Calu3 (cell line): Measurements from ENCODE around the gene SWSAP1. TPM values are rescaled to one million over a fixed set of nuclear protein-coding genes. Genes with fewer than 3 reads are reported as not detected.

Source experiments
- BruUV-seq: library from RNA; stranded (reverse); fragments of 400-500 nt; replicated peaks from 2 replicates; lab custom pipeline; 2021; lab: Mats Ljungman, UMichigan
- CTCF ChIA-PET: fragments of 300-600 bp; sonication (Branson Sonifier 250); formaldehyde crosslinking; loops from one replicate; lab custom pipeline; 2022; ENCODE audit warnings: antibody characterized with exemption; lab: Charles Lee
- DNase-seq: peaks from one replicate; pipeline ENCODE4 v3.0.0; 2022
- H3K27ac Mint-ChIP-seq: one replicate; pipeline ENCODE4 v1.8.0; 2022; ENCODE audit warnings: mixed read lengths; ENCODE audit not compliant: unreplicated experiment
- H3K27me3 Mint-ChIP-seq: one replicate; pipeline ENCODE4 v1.8.0; 2022; ENCODE audit warnings: mixed read lengths; ENCODE audit not compliant: unreplicated experiment
- H3K36me3 Mint-ChIP-seq: one replicate; pipeline ENCODE4 v1.8.0; 2022; ENCODE audit warnings: mild to moderate bottlenecking, moderate library complexity, mixed read lengths; ENCODE audit not compliant: insufficient read depth, unreplicated experiment
- H3K4me1 Mint-ChIP-seq: one replicate; pipeline ENCODE4 v1.8.0; 2022; ENCODE audit warnings: mild to moderate bottlenecking, low read depth, mixed read lengths; ENCODE audit not compliant: unreplicated experiment
- H3K4me3 Mint-ChIP-seq: one replicate; pipeline ENCODE4 v1.8.0; 2022; ENCODE audit warnings: mild to moderate bottlenecking, low read depth, moderate library complexity, mixed read lengths; ENCODE audit not compliant: unreplicated experiment
- H3K9me3 Mint-ChIP-seq: one replicate; pipeline ENCODE4 v1.8.0; 2022; ENCODE audit warnings: low read depth, mixed read lengths; ENCODE audit not compliant: unreplicated experiment
- CTCF ChIP-seq: fragments of 200-600 bp; IDR thresholded peaks from one replicate; pipeline ENCODE4 v1.8.0; 2022; ENCODE audit warnings: antibody characterized with exemption; ENCODE audit not compliant: unreplicated experiment
- intact Hi-C: fragments of 100-400 bp; cut with micrococcal nuclease; formaldehyde crosslinking; loops from one replicate; pipeline ENCODE4 v1.10.0; 2022; ENCODE audit not compliant: unreplicated experiment
- total RNA-seq: library from RNA; stranded (reverse); gene quantifications from 2 replicates; pipeline ENCODE4 v1.2.3, GENCODE V29; 2022

SWSAP1 gene
- total RNA-seq, 1 experiment from 2014 or later, result 1.7 TPM

GRCh38 chr19:11397089-11397610 is 22.7 kb downstream of the SWSAP1 start:
- no peak for DNase-seq
- no peak overlapping the region for H3K4me3 Mint-ChIP-seq
- no peak for TF ChIP-seq CTCF
- intact Hi-C loops, result no loop called here
- no peaks in the 10 kb centered on the region for H3K9me3 Mint-ChIP-seq
- CTCF ChIA-PET, result no interaction called here
- no peak overlapping the region for H3K27ac Mint-ChIP-seq
- H3K36me3 Mint-ChIP-seq, result peaks cover 32% of the 10 kb centered on the region
- H3K27me3 Mint-ChIP-seq, result no peaks in the 10 kb centered on the region
- no TSS peak for BruUV-seq
- H3K4me1 Mint-ChIP-seq, result no peaks in the 10 kb centered on the region

GRCh38 chr19:11399667-11400066 is 25.2 kb downstream of the SWSAP1 start:
- Mint-ChIP-seq H3K9me3 (no peaks in the 10 kb centered on the region), H3K4me3 (no peak overlapping the region), H3K36me3 (peaks cover 37% of the 10 kb centered on the region), H3K4me1 (no peaks in the 10 kb centered on the region), H3K27ac (no peak overlapping the region), H3K27me3 (no peaks in the 10 kb centered on the region)
- no peak for DNase-seq
- CTCF ChIA-PET, result no interaction called here
- BruUV-seq, result no TSS peak
- no peak for TF ChIP-seq CTCF
- intact Hi-C loops, result no loop called here

- no peaks in the 10 kb centered on the region for H3K9me3 Mint-ChIP-seq
- H3K36me3 Mint-ChIP-seq, result peaks cover 37% of the 10 kb centered on the region
- H3K27ac Mint-ChIP-seq, result no peak overlapping the region
- CTCF ChIA-PET, result no interaction called here
- no peaks in the 10 kb centered on the region for H3K27me3 Mint-ChIP-seq
- no peak for DNase-seq
- intact Hi-C loops, result no loop called here
- no TSS peak for BruUV-seq
- H3K4me3 Mint-ChIP-seq, result no peak overlapping the region
- no peak for TF ChIP-seq CTCF
- H3K4me1 Mint-ChIP-seq, result no peaks in the 10 kb centered on the region
Measured at GRCh38 chr19:11400798-11401197, 26.3 kb downstream of the SWSAP1 start.

- no peak for DNase-seq
Measured at GRCh38 chr19:11401808-11402543, 27.5 kb downstream of the SWSAP1 start.

More at GRCh38 chr19:11401808-11402543, 27.5 kb downstream of the SWSAP1 start:
- CTCF ChIA-PET, result interaction anchor here (0.5 to 0.7 kb wide), 2 partner anchors 50 to 108 kb away, joined by 5 to 16 read pairs; no protein-coding TSS in a partner anchor
- Mint-ChIP-seq H3K4me3 (no peak overlapping the region), H3K9me3 (no peaks in the 10 kb centered on the region), H3K36me3 (peaks cover 40% of the 10 kb centered on the region), H3K27ac (no peak overlapping the region), H3K4me1 (no peaks in the 10 kb centered on the region), H3K27me3 (no peaks in the 10 kb centered on the region)
- TF ChIP-seq CTCF, result no peak
- no TSS peak for BruUV-seq
- intact Hi-C loops, result no loop called here
